GM18867 (cell line): ENCODE measurements around the gene CCDC190.
"Not testable (repeated sequence)": the region's sequence is repeated elsewhere in the genome, so short reads cannot be mapped to it uniquely, and the experiment has no call there.

Source experiments
- ATAC-seq: cut with Tn5 transposase; IDR thresholded peaks from one replicate; pipeline ENCODE4 v1.9.1; 2021; ENCODE audit warnings: mild to moderate bottlenecking, moderate library complexity; ENCODE audit not compliant: unreplicated experiment

Gene CCDC190

DNA sequence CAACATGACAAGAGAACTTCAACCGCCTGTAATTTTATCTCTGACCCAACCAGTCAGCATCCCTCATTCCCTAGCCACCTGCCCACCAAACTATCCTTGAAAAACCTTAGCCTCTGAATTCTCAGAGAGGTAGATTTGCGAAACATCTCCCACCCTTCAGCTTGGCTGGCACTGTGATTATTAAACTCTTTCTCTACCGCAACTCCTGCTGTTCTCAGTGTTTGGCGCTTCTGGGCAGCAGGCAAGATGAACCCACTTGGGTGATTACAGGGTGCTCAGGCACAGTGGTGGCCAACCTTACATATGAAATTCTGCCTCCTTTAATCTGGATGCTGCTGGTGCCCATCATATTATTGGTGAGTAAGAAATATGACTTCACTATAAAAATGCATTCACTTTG lies 22.1 kb downstream of the CCDC190 start:
- ATAC-seq = no peak

DNA sequence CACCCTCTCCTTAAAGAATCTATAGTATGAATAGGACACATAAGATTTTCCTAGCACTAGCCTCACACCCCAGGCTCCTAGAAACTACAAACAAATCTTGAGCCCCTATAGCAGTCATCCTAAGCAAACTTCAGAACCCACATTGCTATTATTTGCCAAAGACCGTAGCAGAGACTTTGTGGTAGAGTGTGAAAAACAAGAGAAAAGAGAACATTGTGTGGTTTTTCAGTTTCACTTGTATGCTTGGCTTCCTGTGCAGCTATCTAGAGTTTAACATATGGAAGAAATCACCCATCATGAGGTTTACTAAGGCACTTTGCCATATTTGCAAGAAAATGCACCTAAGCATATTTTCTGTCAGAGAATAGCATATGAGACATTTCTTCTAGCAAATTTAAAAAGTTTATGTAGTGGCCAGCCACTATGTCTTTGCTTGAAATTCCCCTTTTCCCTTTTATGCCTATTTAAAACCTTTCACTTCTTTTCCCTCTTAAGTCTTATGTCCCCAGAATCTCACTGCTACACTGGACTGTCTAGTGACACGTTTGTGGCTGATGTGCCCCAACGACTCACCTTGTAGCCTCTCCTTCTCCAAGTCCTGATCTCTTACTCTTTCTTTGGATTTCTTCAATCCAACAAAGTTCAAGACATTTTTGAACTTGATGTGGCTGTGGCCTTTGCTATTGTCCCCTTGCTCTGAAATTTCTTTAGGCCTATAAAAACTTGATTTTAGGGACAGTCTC lies 25.6 kb downstream of the CCDC190 start:
- peak; percentile 91 for ATAC-seq

DNA sequence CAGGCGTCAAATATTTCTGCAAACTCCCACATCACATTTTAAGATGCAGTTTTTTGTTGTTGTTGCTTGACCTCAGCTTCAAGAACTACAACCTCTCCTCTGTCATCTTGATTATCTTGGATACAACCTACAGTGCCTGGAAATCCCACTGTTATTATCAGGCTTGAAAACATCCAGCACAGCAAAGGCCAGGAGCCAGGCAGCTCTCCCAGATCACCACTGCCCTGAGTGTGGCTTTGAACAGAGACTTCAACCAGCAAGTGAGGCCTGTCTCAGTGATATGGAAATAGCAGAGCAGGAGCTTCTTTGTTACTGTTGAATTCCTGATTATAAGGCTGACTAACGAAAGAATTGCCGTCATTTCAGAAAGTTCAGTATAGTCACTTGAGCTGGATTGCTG lies 28.5 kb downstream of the CCDC190 start:
- ATAC-seq = no peak

DNA sequence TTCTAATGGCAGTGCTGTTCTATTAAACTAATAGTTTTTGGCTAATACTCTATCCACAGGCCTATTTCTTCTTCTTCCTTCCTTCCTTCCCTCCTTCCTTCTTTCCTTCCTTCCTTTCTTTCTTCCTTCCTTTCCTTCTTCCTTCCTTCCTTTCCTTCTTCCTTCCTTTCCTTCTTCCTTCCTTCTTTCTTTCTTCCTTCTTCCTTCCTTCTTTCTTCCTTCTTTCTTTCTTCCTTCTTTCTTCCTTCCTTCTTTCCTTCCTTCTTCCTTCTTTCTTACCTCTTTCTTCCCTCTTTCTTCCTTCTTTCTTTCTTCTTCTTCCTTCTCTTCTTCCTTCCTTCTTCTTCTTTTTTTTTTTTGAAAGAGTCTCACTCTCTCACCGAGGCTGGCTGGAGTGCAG lies 31.7 kb downstream of the CCDC190 start:
- ATAC-seq = no peak

DNA sequence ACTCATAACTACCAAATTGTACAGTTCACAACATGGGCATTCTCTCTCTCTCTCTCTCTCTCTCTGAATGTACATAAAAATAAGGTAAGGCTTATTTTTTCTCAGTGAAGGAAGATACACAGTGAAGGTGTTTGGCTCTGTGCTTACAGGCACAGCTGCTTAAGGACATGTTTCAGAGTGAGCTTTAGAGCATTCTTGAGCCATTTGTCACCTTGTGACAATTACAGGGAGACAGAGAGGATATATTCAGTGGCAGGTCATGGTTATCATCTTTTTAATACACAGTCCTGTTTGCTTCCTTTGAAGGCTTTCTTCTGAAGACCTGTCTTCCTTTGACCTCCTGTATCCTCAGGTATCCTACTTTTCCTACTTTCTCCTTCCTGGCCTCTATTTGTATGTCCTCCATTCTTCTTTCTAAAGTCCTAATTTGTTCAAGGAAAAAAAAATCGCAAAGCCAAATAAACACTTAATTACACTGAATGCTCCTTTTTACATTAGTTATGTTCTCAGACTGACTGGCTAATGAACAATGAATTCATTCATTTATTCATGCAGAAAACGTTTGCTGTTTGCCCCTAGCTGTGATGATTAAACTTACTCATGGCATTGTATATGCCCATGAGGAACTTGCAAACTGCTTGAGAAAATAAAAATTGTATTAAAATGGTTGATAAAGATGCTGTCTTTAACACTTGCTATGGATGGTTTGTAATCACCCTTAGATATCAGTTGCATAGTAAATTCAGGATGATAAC lies 37.0 kb downstream of the CCDC190 start:
- ATAC-seq = no peak

DNA sequence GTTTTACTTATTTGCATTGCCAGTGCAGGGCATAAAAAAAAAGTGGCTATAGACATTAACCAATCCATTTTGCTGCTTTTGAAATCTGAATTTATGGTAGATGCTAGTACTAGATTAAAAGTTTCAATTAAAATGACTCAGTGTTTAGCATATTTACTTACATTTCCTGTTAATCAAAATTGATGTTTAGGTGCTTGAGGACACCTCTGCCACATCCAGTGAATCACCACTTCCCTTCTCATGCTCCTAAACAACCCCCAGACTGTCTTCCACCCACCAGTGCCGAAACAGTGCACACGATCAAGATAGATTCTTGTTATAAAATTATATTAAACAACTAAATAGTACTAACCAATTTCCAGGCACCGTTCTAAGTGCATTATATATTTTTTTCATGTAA lies 37.7 kb downstream of the CCDC190 start:
- no peak for ATAC-seq

DNA sequence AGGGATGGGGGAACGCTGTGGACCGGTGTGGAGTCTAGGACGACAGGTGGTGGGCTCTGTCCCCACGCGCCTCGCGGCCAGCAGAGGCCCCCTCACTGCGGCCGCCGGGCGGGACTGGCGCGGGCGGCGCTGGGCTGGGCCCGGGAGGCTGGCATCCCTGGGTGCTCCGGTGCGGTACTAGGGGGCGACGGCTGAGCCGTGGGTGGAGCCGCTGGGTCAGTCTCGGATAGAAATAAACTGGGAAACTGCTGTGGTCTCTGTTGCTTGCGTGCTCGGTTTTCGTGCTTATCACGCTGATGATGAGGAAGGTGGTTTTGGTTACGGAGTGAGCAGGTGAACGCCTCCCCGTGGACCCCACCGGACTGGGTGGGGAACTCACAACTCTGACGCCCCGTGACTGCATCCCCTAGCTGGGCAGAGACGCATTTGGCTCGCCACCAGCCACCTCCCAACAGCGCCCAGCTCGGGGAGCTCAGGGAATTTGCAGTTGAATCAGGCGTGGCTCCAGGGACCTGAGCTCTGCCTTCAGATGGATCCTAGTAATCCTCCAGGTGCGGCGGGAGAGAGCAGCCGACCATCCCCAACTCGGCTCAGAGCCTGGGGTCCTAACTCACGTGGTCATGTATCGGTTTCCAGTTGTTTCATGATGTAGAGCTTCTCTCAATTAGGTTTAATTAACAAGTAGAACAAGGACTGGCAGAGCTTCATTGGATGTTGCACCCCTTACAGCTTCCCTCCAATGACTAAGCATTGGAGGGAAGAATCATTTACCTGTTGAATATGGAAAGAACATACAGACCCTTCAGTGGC lies 38.4 kb downstream of the CCDC190 start:
- no peak for ATAC-seq

DNA sequence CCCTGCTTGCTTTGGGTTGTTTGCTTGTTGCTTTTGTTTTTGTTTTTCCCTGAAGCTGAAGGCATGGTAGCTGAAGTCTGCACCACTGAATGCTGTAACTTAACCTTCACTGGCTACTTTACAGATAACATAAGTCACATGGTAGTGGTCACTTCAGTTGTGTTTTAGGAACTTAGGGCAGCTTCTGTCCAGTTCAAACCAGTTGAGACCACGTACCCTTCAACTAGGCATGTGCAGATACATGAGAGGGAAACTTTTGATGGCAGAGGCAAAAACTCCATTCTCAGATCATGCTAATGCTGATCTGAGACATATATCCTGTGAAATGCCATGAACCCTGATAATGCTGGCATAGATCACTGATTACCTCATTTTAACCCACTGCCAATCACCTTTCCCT lies 42.3 kb downstream of the CCDC190 start:
- not testable (repeated sequence) for ATAC-seq

DNA sequence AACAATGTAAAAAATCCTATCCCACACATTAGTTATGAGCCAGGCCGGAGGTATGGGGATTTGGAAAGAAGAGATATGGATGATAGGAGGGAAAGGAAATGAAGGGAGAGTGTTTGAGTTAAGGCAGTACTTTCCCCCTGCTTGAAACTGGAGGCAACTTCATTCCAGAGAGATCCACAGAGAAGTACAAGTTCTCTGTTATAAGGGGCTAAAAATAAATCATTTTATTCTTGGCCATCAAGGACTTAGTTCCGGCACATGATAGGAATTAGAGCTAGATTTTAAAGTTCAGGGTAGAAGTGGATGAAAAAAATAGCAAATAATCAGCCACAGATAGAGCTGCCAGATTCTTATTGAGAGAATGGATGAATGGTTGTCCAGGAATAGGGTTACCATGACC lies 42.8 kb downstream of the CCDC190 start:
- ATAC-seq = not testable (repeated sequence)

DNA sequence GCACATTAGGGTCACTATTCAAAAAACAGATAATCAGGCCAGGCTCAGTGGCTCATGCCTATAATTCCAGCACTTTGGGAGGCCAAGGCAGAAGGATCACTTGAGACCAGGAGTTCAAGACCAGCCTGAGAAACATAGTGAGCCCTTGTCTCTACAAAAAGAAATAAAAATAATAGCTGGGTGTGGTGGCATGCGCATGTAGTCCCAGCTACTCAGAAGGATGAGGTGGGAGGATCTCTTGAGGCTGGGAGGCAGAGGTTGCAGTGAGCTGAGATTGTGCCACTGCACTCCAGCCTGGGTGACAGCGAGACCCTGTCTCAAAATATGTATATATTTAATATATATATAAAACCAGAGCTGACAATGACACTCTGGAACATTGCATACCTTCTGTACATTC lies 48.6 kb downstream of the CCDC190 start:
- ATAC-seq = not testable (repeated sequence)

DNA sequence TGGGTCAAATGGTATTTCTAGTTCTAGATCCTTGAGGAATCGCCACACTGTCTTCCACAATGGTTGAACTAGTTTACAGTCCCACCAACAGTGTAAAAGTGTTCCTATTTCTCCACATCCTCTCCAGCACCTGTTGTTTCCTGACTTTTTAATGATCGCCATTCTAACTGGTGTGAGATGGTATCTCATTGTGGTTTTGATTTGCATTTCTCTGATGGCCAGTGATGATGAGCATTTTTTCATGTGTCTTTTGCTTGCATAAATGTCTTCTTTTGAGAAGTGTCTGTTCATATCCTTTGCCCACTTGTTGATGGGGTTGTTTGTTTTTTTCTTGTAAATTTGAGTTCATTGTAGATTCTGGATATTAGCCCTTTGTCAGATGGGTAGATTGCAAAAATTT lies 53.5 kb downstream of the CCDC190 start:
- ATAC-seq = not testable (repeated sequence)
